GM12878 (cell line): ENCODE results near the gene GRK7. TPM values are rescaled to one million over a fixed set of nuclear protein-coding genes. Genes with fewer than 3 reads are reported as not detected.
A peak's percentile ranks its signal among the peaks of the same experiment; 100 is the strongest.

Source experiments
- ATAC-seq: fragments of 200-7000 bp; cut with Tn5 transposase; 3 replicates; pipeline ENCODE4 v1.9.1; 2020; ENCODE audit warnings: mild to moderate bottlenecking, moderate library complexity
- BruUV-seq: library from RNA; stranded (reverse); fragments of 400-500 nt; replicated peaks from 2 replicates; lab custom pipeline; 2021; lab: Mats Ljungman, UMichigan
- CTCF ChIA-PET: fragments of 300-600 bp; sonication (Branson Sonifier 250); formaldehyde crosslinking; extraction: SDS; loops from one replicate; lab custom pipeline; 2021; ENCODE audit warnings: inconsistent platforms; lab: Yijun Ruan, JAX
- POLR2A ChIA-PET: fragments of 350-600 bp; formaldehyde crosslinking; extraction: SDS; loops from one replicate; lab custom pipeline; 2021; ENCODE audit warnings: inconsistent platforms; lab: Charles Lee
- RAD21 ChIA-PET: fragments of 300-600 bp; sonication (Branson Sonifier 250); formaldehyde crosslinking; loops from one replicate; lab custom pipeline; 2023; ENCODE audit warnings: antibody characterized with exemption; ENCODE audit not compliant: unreplicated experiment; lab: Charles Lee
- SMC1A ChIA-PET: fragments of 300-600 bp; sonication (Branson Sonifier 250); formaldehyde crosslinking; loops from one replicate; lab custom pipeline; 2023; ENCODE audit not compliant: unreplicated experiment, uncharacterized antibody; lab: Charles Lee
- DNase-seq: peaks from one replicate; pipeline ENCODE4 v3.0.0-alpha.2; 2011; ENCODE audit warnings: low read depth, low spot score
- FAIRE-seq: peaks from 3 replicates; lab custom pipeline; 2011; peaks lifted over from hg19 to GRCh38; lab: Jason Lieb, UNC
- H2AFZ ChIP-seq: 2 replicates; pipeline ENCODE4 v1.6.0; 2011; ENCODE audit warnings: low read depth, low read length, control low read depth; ENCODE audit not compliant: control insufficient read depth
- H3K27ac ChIP-seq: 2 replicates; pipeline ENCODE4 v1.5.1; 2011; ENCODE audit warnings: control low read depth; ENCODE audit not compliant: control insufficient read depth, insufficient read depth
- H3K27me3 ChIP-seq, 2 experiments: replicated peaks in 1 of 2; 2 replicates each; pipeline versions ENCODE4 v1.6.0 to v1.6.1; 2011; ENCODE audit warnings: low read length in 1 of 2; ENCODE audit not compliant: control insufficient read depth in 2 of 2, insufficient read depth in 2 of 2
- H3K36me3 ChIP-seq, 2 experiments: 2 replicates each; pipeline ENCODE4 v1.5.1; 2011; ENCODE audit warnings: low read length in 1 of 2; ENCODE audit not compliant: control insufficient read depth in 2 of 2, insufficient read depth in 2 of 2
- H3K4me1 ChIP-seq: 2 replicates; pipeline ENCODE4 v1.6.1; 2011; ENCODE audit warnings: mild to moderate bottlenecking, low read length, moderate library complexity, mixed read lengths; ENCODE audit not compliant: control insufficient read depth, insufficient read depth
- H3K4me2 ChIP-seq: 2 replicates; pipeline ENCODE4 v1.6.0; 2011; ENCODE audit warnings: control low read depth; ENCODE audit not compliant: control insufficient read depth, insufficient read depth
- H3K4me3 ChIP-seq: fragments of 200-600 bp; sonication (generic); 2 replicates; pipeline ENCODE4 v1.5.1; 2016
- H3K79me2 ChIP-seq: 2 replicates; pipeline ENCODE4 v1.6.0; 2011; ENCODE audit warnings: low read length; ENCODE audit not compliant: control insufficient read depth, insufficient read depth
- H3K9ac ChIP-seq: 2 replicates; pipeline ENCODE4 v1.8.0; 2011; ENCODE audit warnings: low read length, control low read depth, mixed read lengths; ENCODE audit not compliant: control insufficient read depth, insufficient read depth
- H3K9me3 ChIP-seq: replicated peaks from 3 replicates; pipeline ENCODE4 v1.5.1; 2011; ENCODE audit warnings: mild to moderate bottlenecking, low read length; ENCODE audit not compliant: control insufficient read depth, insufficient read depth
- H4K20me1 ChIP-seq: 2 replicates; pipeline ENCODE4 v1.6.0; 2011; ENCODE audit not compliant: control insufficient read depth, insufficient read depth
- MTA3 ChIP-seq: IDR thresholded peaks from 2 replicates; pipeline ENCODE4 v1.6.1; 2012; ENCODE audit warnings: low read length, inconsistent platforms, borderline replicate concordance
- POLR2A ChIP-seq: IDR thresholded peaks from 2 replicates; pipeline ENCODE4 v1.6.1; 2011; ENCODE audit warnings: low read depth, mild to moderate bottlenecking, low read length
- PRDM15 ChIP-seq: fragments of 450-650 bp; formaldehyde crosslinking; IDR thresholded peaks from 2 replicates; pipeline ENCODE4 v1.4.0; 2020; ENCODE audit warnings: mild to moderate bottlenecking, moderate library complexity
- WGBS: methylation state at CpG from one replicate; pipeline ENCODE4 v1.1.6; 2016; ENCODE audit warnings: low lambda C conversion rate; ENCODE audit not compliant: insufficient replicate concordance, insufficient coverage; ENCODE audit errors: missing lambda C conversion rate; 5-methylcytosine and 5-hydroxymethylcytosine counted together
- in situ Hi-C: fragments of 300-500 bp; cut with MboI; formaldehyde crosslinking; loops from 9 replicates; pipeline ENCODE4 v1.14.3; 2018; ENCODE audit warnings: mixed read lengths
- intact Hi-C: fragments of 100-400 bp; cut with micrococcal nuclease; formaldehyde crosslinking; loops from one replicate; pipeline ENCODE4 v1.14.2; 2022; ENCODE audit not compliant: unreplicated experiment
- polyA plus RNA-seq, 11 experiments: library from polyadenylated mRNA; depleted of rRNA in 4 of 11; unstranded in 6 of 11; stranded (reverse) in 5 of 11; fragments of >200 nt; fragmentation: Nextera tagmentation in 4 of 11; fragmentation: Illumina TruSeq in 1 of 11; extraction: Ambion mirVana in 4 of 11; extraction: Trizol in 1 of 11; gene quantifications; 1 replicate in 1 of 11; 2 replicates in 10 of 11; pipeline versions ENCODE4 v1.2.1 to v1.2.3, GENCODE V29; 2011 to 2016; ENCODE audit warnings: inconsistent platforms in 2 of 11, missing spikeins in 2 of 11, low read depth in 1 of 11
- total RNA-seq, 4 experiments: library from RNA; depleted of rRNA in 3 of 4; stranded (reverse); fragments of >200 nt in 3 of 4; fragmentation: Illumina TruSeq in 1 of 4; extraction: Trizol in 1 of 4; gene quantifications; 2 replicates each; pipeline versions ENCODE4 v1.2.1 to v1.2.3, GENCODE V29; 2013 to 2021

Gene GRK7
- total and polyA plus RNA-seq, 10 of the 15 experiments (the other 5 are each of a cell fraction or from before 2014, with no cell fraction given), result not detected

- Histone ChIP-seq H4K20me1 (no peaks in the 10 kb centered on the region), H3K4me1 (peaks cover 19% of the 10 kb centered on the region), H3K36me3 (no peaks in the 10 kb centered on the region), H3K79me2 (no peaks in the 10 kb centered on the region), H3K9me3 (no peaks in the 10 kb centered on the region), H3K27me3 (no peaks in the 10 kb centered on the region; a peak in 1 of 4 replicates), H3K4me2 (peak overlapping the region; percentile 79), H3K4me3 (peak overlapping the region; percentile 55; the same call in 1 of the 2 replicates), H3K27ac (no peak overlapping the region; the same call in 1 of the 2 replicates), H3K9ac (peak overlapping the region; percentile 19; the same call in 1 of the 2 replicates), H2AFZ (peak overlapping the region; percentile 92)
- DNase-seq (no peak), ATAC-seq (peak; percentile 16), FAIRE-seq (no peak)
- intact Hi-C loops (no loop called here), in situ Hi-C loops (no loop called here)
- ChIA-PET POLR2A (no interaction called here), CTCF (interaction anchor here (0.9 kb wide), 1 partner anchor 57 kb away, joined by 3 read pairs; no protein-coding TSS in a partner anchor), RAD21 (no interaction called here), SMC1A (interaction anchor here (1.0 kb wide), 1 partner anchor 14 kb away, joined by 4 read pairs; no protein-coding TSS in a partner anchor)
- no TSS peak for BruUV-seq
- peak; percentile 53; the same call in 1 of the 2 replicates for TF ChIP-seq POLR2A
- 0 out of 2 replicates have a peak, but pooled peaks have one; percentile 10 for TF ChIP-seq MTA3
- no peak for TF ChIP-seq PRDM15 (CRISPR knock-in tag)
- 25% methylated on average over 43 of the region's 49 CpGs for WGBS
Measured at GRCh38 chr3:141796889-141797781, 33.9 kb downstream of the GRK7 start.
